Right ventricle myocardium inferior (tissue), 1 donor: ENCODE data around the gene CRYBG1. TPM values are rescaled to one million over a fixed set of nuclear protein-coding genes. Genes with fewer than 3 reads are reported as not detected.

ENCODE experiments used
- ATAC-seq: fragments of 200-7000 bp; cut with Tn5 transposase; one replicate; pipeline ENCODE4 v1.9.1; 2020; ENCODE audit warnings: mild to moderate bottlenecking, moderate library complexity
- DNase-seq: peaks from one replicate; pipeline ENCODE4 v3.0.0; 2021; ENCODE audit errors: missing footprints
- intact Hi-C: fragments of 100-400 bp; cut with DNase I; formaldehyde crosslinking; loops from one replicate; pipeline ENCODE4 v1.11.0; 2022
- total RNA-seq: library from RNA; stranded (reverse); fragmentation: NEBNext Ultra II Directional; extraction: Animal tissue kit (Norgen Biotek cat#: 25700); gene quantifications from one replicate; pipeline ENCODE4 v1.2.1, GENCODE V29; 2021
- donor health status: DM: no; HTN: yes; CAD: no; lungs with severe emphysema.

The CRYBG1 gene
- total RNA-seq, 1 donor from 2014 or later, result 1.8 TPM

DNA sequence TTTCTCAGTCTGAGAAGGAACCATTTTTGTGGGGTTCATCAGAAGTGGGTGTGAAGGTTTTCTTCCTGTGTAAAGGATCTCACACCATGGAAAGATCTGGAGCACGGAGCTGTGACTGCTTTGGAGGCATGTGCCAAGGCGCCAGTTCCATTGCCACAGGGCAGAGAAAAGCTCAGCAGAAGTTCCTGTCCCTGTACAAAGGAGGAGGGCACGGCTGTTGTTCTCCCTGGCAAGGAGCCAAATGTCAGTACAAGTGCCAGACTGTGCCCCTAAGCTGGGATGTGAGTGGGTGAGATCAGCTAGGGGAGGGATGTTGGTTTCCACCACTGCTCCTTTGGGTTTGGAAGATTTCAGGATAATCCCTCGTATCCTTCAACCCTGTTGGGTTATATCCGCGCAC, 117.3 kb downstream of the CRYBG1 start:
- intact Hi-C loops, result no loop called here
- ATAC-seq, result no peak
- no peak for DNase-seq

DNA sequence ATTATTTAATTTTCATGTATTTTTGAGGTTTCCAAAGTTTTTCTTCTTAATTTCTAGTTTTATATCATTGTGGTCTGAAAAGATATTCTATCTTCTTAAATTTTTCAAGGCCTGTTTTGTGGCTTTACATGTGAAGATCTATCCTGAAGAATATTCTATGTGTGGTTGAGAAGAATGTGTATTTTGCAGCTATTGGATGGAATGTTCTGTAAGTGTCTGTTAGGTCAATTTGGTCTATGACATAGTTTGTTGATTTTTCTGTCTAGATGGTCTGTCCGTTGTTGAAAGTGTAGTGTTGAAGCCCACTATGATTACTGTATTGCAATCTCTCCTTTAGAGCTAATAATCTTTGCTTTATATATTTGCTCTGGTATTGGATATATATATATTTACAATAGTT, 125.7 kb downstream of the CRYBG1 start:
- no peak for DNase-seq
- no peak for ATAC-seq
- intact Hi-C loops, result no loop called here

DNA sequence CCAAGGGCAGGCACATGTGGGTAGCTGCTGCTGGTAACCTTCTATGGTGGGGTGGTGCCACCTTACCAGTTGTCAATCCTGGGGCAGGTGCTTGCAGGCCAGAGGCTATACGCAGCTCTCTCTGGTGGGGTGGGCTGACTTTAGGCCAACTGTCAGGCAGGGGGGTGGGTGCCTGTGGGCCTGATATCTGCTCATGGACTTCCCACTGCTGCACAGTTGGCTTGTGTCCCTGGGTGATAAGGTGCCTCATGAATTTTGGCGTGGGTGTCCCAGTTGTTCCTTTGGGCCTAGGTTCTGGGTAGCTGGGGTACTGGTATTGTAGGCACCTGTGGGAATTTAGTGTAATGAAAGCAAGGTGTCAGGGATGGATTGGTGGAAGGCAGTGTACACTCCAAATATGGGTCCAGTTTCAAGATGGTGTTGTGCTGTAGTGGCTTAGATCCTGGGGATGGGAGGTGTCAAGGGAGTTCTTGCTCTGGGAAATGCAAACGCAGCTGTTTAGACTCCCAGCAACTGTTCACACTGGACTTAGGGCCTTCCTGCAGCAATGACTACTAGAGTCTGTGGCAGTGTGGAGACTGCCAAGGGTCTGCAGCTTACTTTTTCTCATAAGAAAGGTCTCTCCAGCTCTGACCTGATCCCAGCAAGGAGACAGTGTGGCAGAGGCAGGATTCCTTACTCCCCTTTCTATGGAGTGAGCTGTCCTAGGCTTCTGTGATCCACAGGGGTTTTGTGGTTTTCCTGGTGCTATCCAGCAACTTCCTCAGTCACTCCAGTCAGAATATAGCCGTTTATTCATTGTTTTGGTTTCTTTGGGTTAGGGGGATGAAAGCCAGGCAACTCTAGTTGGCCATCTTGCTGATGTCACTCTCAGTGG, 128.2 kb downstream of the CRYBG1 start:
- intact Hi-C loops, result no loop called here
- DNase-seq (no peak), ATAC-seq (no peak)

DNA sequence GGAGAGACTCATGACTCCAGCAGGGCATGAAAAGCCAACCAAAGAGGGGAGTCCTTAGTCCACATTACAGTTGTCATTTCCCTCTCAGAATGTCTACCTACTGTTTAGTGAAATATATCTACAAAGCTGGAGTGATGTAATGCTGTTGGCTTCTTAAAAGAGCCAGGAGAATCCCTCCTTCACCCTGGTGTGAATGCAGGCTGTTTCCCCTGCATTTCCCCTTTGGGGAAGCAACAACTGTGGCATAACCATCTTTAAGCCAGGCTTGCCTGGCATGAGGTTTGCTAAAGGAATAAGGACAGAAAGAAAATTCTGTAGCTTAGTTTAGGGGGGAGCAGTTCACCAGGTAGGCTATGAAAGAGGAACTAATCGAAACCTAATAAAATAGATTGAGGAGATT, 129.5 kb downstream of the CRYBG1 start:
- no peak for ATAC-seq
- intact Hi-C loops, result no loop called here
- DNase-seq, result no peak

DNA sequence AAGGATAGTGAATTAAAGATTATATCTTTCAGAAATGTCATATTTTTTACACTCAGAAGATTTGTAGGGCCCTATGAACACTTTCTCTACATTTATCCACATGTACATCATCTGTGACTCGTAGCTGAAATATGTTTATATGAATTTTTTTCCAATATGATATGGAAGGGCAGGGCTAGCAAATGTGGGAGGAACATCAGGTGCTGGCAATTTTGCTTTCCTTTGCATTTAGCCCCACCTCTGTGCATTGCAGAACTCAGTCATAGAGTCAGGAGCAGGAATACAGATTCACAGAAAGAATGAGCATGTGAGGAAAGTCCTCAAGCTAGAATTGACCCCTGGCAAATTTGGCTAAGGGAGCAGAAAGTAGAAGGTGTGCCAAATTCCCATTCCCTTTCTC, 129.9 kb downstream of the CRYBG1 start:
- ATAC-seq (no peak), DNase-seq (no peak)
- intact Hi-C loops, result no loop called here

DNA sequence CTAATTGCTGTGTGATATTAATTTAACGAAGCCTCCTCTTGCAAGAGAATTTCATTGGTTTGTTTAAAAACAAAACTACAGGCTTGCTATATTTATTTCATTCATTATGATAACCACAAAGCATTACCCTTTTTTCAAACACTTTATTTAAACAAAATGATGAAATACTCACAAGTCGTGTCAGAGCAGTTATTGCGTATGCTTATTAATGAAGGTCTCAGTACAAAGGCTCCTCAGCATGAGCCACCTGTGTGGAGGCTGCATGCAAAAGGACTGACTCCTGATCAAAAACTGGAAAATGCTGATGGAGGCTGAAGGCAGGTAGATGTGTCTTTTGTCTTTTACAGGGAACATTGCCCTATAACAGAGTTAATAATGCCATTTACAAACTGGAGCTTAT, 130.5 kb downstream of the CRYBG1 start:
- DNase-seq (no peak), ATAC-seq (no peak)
- intact Hi-C loops, result no loop called here

DNA sequence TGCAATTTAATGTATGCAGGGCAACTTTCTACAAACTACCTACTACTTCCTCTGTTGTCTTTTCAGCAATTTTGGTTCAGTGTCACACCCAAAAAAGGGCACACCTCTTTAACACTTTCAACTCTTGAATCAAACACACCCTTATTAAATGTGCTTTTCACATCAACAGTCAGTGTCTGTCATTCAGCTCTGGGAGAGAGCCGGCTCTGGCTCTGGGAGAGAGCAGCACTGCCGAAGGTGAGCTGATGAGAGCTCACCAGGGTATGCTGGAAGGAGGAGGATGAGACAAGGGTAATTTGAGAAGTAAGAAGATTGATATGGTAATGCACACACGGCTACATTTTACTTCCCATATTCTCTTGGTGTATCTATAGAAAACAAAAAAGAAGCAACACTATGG, 134.5 kb downstream of the CRYBG1 start:
- intact Hi-C loops, result no loop called here
- DNase-seq, result no peak
- ATAC-seq, result no peak

DNA sequence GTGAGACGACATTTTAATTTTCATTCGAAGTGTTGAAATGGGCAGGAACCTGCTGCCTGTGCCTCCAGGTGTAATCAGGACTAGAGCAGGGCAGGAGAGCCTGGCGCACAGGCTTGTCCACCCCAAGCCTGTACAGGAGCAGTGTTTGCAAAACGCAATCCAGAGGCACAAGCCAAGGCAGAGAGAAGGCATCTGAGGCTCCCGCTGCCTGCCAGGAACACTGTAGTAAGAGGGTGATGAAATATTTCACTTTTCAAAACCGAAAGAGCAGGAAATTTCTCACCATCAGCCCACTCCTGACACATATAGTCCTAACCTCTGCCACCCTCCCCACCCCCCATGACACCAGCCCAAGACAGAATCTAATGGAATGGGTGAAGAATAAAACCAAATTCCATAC, 136.3 kb downstream of the CRYBG1 start:
- ATAC-seq, result no peak
- intact Hi-C loops, result no loop called here
- no peak for DNase-seq

DNA sequence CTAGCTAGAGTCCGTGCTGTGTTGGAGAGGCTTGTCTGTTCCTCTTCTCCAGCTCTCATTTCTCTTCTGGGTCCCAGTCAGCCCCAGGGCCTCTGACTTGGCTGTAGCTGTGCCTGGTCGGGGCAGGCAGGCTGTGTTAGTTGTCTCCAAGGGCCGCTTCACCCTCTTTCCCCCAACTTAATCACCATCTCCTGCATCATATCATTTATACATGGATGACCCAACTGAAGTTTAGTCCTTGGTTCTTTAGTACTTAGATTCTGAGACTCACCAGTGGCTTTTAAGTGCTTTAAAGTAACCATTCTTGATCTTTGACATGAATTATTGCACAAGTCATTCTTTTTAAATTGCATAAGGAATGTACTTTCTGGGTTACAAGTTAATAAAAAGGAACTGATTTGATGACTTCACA, 141.4 kb downstream of the CRYBG1 start:
- no peak for DNase-seq
- ATAC-seq, result no peak
- intact Hi-C loops, result no loop called here

DNA sequence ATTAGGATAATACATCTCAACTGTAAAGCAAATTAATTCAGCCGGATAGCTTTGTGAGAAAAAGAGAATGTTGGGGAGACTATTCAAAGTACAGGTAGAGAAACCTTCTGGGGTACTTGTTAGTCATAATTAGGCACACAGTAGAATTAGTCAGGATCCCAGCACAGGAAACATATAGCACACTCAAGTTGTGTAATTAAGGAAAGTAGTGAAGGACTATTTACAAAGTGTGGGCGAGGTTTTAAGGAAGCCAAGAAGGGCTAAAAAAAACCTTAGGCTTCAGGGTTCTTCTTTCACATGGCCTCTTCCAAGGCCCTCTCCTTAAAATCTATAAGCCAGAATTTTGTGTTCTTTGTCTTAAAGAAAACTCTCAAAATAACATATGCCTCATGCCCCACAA, 142.0 kb downstream of the CRYBG1 start:
- intact Hi-C loops, result no loop called here

DNA sequence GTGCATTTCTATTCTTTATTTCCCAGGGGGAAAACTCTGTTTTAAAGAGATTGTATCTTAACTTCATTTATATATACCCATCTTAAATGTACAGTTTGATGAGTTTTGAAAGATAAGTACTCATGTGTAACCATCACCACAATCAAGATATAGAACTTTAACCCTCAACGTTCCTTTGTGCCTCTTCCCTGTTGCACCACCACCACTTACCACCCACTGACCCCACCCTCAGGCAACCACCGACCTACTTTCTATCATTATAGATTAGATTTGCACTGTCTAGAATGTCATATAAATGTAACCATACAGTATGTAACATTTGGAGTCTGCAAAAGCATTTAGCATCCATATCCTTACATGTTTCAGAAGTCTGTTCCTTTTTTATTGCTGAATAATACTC, 147.8 kb downstream of the CRYBG1 start:
- ATAC-seq (no peak), DNase-seq (no peak)
- intact Hi-C loops, result no loop called here

More for the DNA sequence above, 142.0 kb downstream of the CRYBG1 start:
- ATAC-seq, result no peak
- no peak for DNase-seq

DNA sequence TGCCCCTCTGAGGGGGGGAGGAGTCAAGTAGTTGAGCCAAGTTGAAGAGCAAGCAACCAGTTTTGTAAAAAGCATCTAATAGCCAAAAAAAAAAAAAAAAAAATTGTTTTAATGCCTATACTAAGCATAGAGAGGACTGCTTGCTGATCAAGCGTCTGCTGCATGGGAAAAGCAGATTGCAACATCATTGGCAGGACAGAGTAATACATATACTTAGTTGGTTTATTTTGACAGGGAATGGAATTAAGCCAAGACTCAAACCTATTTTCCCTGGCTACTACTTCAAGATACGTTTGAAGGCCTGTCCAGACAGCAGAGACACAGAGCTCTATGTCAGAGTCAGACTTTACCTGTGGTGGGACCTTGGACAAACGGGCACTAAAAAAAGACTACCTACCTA, 148.3 kb downstream of the CRYBG1 start:
- ATAC-seq, result no peak
- no peak for DNase-seq
- intact Hi-C loops, result no loop called here

DNA sequence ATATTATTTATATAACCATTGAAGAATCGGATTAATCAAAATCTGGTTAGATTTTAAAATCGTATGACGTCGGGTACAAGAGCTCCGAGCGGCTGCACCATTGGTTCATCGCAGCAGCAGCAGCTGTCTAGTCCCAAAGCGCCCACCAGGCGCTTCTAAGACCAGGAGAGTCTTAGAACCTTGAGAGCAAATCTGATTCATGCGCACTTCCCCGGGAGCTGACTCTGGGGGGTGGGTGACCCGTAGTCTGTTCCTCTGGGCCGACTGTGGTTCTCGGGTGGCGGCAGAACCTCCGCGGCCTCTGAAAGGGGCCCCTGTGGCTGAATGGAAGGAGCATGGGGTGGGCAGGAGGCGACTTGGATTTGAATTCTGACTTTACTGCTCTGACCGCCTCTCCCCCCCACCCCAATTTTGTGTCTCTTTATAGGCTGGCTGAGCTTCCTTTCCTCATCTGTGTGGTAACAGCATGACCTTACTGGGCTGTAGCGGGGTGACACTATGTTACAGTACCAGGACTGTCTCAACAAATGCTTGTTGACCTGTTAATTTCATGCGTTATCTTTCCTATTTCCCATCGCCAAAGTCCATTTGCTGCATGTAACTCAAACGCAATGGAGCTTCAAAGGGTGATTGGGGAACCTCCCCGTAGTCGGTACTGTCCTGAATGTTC, 149.0 kb downstream of the CRYBG1 start:
- DNase-seq (peak; percentile 66), ATAC-seq (no peak)
- intact Hi-C loops, result loop anchor here (10.0 kb wide), 1 partner anchor 65 kb away; no protein-coding TSS in a partner anchor

DNA sequence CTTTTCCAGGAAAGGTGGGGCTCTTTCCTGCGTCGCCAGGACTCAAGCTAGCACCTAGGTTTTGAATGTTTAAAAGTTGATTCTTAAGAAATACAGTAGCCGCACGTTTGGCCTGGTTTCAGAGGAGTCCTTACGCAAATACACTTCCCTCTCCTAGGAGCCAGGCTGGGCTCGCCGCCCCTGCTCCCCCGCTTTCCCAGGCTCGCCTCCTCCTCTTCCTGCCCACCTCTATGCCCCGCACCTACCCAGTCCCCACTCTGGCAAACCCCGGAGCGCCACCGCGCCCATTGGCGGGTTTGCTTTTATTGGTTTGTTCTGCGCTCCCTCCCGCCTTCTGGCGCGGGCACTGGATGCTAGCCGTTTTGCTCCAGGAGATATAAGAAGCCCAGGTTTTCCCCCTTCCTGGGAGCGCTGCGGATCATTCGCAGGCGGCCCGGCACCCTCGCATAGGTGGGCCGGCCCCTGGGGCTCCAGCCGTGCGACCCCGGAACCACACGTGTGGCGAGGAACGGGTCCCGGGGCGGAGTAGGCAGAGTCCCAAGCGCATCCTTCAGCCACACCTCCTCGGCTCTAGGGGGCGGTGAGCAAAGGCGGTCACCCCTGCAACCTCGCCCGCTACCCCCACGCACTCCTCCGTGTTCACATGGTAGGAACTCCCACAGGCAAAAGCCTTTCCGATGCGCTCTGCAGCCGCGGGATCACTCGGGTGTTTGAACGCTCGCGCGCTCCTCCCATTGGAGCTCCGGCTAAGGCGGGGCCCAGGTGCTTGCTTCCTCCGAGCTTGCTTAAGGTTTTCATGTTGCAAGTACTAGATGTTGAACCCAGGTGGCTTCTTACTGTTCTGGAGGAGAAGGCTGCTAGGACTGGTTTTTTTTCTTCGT, 149.8 kb downstream of the CRYBG1 start:
- intact Hi-C loops, result loop anchor here (10.0 kb wide), 1 partner anchor 66 kb away; no protein-coding TSS in a partner anchor
- ATAC-seq, result no peak
- DNase-seq, result peak; percentile 89

DNA sequence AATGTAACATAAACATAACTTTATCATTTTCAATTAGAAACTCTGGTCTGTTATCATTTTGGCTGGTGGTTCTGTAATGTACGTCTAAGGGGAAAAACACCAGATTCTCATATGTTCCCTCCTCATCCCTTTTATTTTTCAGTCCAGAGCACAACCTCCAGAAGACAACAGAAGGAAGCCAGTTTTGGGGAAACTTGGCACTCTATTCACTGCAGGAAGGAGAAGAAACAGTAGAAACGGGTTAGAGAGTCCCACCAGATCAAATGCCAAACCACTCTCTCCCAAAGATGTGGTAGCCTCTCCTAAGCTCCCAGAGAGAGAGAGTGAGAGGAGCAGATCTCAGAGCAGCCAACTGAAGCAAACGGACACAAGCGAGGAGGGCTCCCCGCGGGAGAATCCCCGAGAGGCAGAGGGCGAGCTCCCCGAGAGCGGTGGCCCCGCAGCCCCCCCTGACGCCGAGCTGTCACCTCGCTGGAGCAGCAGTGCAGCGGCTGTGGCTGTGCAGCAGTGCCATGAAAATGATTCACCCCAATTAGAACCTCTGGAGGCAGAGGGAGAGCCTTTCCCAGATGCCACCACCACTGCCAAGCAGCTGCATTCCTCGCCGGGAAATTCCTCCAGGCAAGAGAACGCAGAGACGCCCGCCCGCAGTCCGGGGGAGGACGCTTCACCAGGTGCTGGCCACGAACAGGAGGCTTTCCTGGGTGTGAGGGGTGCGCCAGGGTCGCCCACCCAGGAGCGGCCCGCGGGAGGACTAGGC, 151.0 kb downstream of the CRYBG1 start:
- ATAC-seq, result no peak
- DNase-seq, result peak; percentile 68
- intact Hi-C loops, result loop anchor here (10.0 kb wide), 1 partner anchor 67 kb away; no protein-coding TSS in a partner anchor

DNA sequence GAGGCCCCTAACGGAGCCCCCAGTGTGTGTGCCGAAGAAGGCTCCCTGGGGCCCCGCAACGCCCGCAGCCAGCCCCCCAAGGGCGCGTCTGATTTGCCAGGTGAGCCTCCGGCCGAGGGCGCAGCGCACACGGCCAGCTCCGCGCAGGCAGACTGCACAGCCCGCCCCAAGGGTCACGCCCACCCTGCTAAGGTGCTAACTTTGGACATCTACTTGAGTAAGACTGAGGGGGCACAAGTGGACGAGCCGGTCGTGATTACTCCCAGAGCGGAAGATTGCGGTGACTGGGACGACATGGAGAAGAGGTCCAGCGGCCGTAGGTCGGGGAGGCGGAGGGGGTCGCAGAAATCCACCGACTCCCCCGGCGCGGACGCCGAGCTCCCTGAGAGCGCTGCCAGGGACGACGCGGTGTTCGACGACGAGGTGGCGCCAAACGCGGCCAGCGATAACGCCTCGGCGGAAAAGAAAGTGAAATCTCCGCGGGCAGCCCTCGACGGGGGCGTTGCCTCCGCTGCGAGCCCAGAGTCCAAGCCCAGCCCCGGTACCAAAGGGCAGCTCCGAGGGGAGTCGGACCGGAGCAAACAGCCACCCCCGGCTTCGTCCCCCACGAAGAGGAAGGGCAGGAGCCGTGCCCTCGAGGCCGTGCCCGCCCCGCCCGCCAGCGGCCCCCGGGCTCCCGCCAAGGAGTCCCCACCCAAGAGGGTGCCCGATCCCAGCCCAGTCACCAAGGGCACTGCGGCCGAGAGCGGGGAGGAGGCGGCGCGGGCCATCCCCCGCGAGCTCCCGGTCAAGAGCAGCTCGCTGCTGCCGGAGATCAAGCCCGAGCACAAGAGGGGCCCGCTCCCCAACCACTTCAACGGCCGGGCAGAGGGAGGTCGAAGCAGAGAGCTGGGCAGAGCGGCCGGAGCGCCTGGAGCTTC, 151.8 kb downstream of the CRYBG1 start:
- intact Hi-C loops, result loop anchor here (10.0 kb wide), 1 partner anchor 68 kb away; no protein-coding TSS in a partner anchor
- DNase-seq, result peak; percentile 90
- peak; percentile 77 for ATAC-seq

DNA sequence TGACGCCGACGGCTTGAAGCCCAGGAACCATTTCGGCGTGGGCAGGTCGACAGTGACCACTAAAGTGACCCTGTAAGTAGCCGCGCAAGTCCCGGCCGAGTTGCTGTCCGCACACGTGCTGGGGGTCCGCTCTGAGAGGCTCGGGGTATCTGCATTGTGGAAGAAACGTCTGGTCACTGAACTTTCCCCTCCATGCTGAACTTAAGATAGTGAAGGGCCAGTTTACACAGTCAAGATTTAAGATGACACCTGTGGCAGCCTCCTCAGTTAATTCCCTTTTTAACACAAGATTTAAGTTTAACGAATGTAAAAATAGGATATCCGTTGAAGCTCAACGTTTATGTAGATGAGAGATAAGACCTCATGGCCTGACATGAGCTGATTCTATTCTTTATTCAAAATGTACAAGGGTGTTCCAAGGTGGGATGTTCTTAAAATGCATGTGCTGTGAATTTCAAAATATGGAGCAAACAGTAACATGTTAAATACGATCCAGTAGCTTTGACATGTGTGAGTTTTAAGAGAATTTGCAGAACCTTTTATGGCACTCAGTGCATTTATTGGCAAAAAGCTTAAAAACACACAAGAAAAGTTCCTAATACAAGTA, 152.6 kb downstream of the CRYBG1 start:
- DNase-seq, result no peak
- ATAC-seq, result no peak
- intact Hi-C loops, result loop anchor here (10.0 kb wide), 1 partner anchor 68 kb away; no protein-coding TSS in a partner anchor
